ENCODE data around the gene ADAMTS18. TPM values are rescaled to one million over a fixed set of nuclear protein-coding genes. Genes with fewer than 3 reads are reported as not detected.

Gene ADAMTS18
- total RNA-seq, 2 donors from 2014 or later: 0.14 TPM; not detected in 1

GRCh38 chr16:77327717-77328116 is 107.1 kb downstream of the ADAMTS18 start:
- no peak for DNase-seq (ENCODE audit: low spot score)

GRCh38 chr16:77324729-77325128 is 110.1 kb downstream of the ADAMTS18 start:
- Histone ChIP-seq H3K36me3 (no peaks in the 10 kb centered on the region), H3K4me3 (no peak overlapping the region), H3K9me3 (no peaks in the 10 kb centered on the region), H3K4me1 (ENCODE audit: control insufficient read depth in 1 of 2, low read depth in 2 of 2) (no peaks in the 10 kb centered on the region), H3K27ac (no peak overlapping the region), H3K27me3 (replicated peaks; ENCODE audit: insufficient read depth) (no peaks in the 10 kb centered on the region)
- DNase-seq (ENCODE audit: low spot score) (no peak), ATAC-seq (ENCODE audit: insufficient number of reproducible peaks, low FRiP score, low read depth) (no peak)
- no peak for TF ChIP-seq CTCF (IDR thresholded peaks at IDR 0.05)

More at GRCh38 chr16:77327717-77328116, 107.1 kb downstream of the ADAMTS18 start:
- Histone ChIP-seq H3K4me1 (ENCODE audit: control insufficient read depth in 1 of 2, low read depth in 2 of 2) (no peaks in the 10 kb centered on the region), H3K27me3 (replicated peaks; ENCODE audit: insufficient read depth) (no peaks in the 10 kb centered on the region), H3K27ac (no peak overlapping the region), H3K9me3 (no peaks in the 10 kb centered on the region), H3K36me3 (no peaks in the 10 kb centered on the region), H3K4me3 (no peak overlapping the region)
- no peak for TF ChIP-seq CTCF (IDR thresholded peaks at IDR 0.05)
- ATAC-seq (ENCODE audit: insufficient number of reproducible peaks, low FRiP score, low read depth): no peak

GRCh38 chr16:77323695-77324094 is 111.1 kb downstream of the ADAMTS18 start:
- H3K4me3 ChIP-seq: no peak overlapping the region
- H3K9me3 ChIP-seq: no peaks in the 10 kb centered on the region
- H3K27ac ChIP-seq: no peak overlapping the region
- H3K4me1 ChIP-seq (ENCODE audit: control insufficient read depth in 1 of 2, low read depth in 2 of 2): no peaks in the 10 kb centered on the region
- TF ChIP-seq CTCF (IDR thresholded peaks at IDR 0.05): no peak
- no peaks in the 10 kb centered on the region for H3K27me3 ChIP-seq (replicated peaks; ENCODE audit: insufficient read depth)
- DNase-seq (ENCODE audit: low spot score) (no peak), ATAC-seq (ENCODE audit: insufficient number of reproducible peaks, low FRiP score, low read depth) (no peak)
- no peaks in the 10 kb centered on the region for H3K36me3 ChIP-seq

- no peak for TF ChIP-seq CTCF (IDR thresholded peaks at IDR 0.05)
- ATAC-seq (ENCODE audit: insufficient number of reproducible peaks, low FRiP score, low read depth) (no peak), DNase-seq (ENCODE audit: low spot score) (no peak)
- H3K36me3 ChIP-seq: no peaks in the 10 kb centered on the region
- H3K27ac ChIP-seq: no peak overlapping the region
- H3K4me1 ChIP-seq (ENCODE audit: control insufficient read depth in 1 of 2, low read depth in 2 of 2): no peaks in the 10 kb centered on the region
- no peak overlapping the region for H3K4me3 ChIP-seq
- H3K27me3 ChIP-seq (replicated peaks; ENCODE audit: insufficient read depth): no peaks in the 10 kb centered on the region
- H3K9me3 ChIP-seq: no peaks in the 10 kb centered on the region
Measured at GRCh38 chr16:77322757-77323156, 112.1 kb downstream of the ADAMTS18 start.

GRCh38 chr16:77317059-77317458 is 117.8 kb downstream of the ADAMTS18 start:
- no peaks in the 10 kb centered on the region for H3K27me3 ChIP-seq (replicated peaks; ENCODE audit: insufficient read depth)
- H3K9me3 ChIP-seq: no peaks in the 10 kb centered on the region
- ATAC-seq (ENCODE audit: insufficient number of reproducible peaks, low FRiP score, low read depth) (no peak), DNase-seq (ENCODE audit: low spot score) (no peak)
- no peaks in the 10 kb centered on the region for H3K36me3 ChIP-seq
- H3K4me1 ChIP-seq (ENCODE audit: control insufficient read depth in 1 of 2, low read depth in 2 of 2): no peaks in the 10 kb centered on the region
- no peak overlapping the region for H3K4me3 ChIP-seq
- no peak for TF ChIP-seq CTCF (IDR thresholded peaks at IDR 0.05)
- no peak overlapping the region for H3K27ac ChIP-seq
